Femur (tissue), 1 donor: ENCODE data around the gene PDGFA.

Experiments
- DNase-seq: peaks from one replicate; pipeline ENCODE4 v3.0.0-alpha.2; 2017

The PDGFA gene

DNA sequence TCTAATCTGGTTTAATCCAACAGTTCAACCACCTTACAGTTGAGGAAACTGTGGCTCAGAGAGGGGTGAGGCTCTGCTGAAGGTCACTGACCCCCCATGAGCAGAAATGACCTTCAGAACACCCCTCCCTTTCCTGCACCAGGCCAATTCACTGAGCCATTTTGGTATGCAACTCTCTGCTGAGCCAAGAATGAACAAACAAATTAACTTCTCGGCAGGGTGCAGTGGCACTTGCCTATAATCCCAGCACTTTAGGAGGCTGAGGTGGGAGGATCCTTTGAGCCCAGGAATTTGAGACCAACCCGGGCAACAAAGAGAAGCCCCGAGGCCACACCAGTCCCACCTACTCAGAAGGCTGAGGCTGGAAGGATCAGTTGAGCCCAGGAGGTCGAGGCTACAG lies 29.8 kb downstream of the PDGFA start:
- DNase-seq = no peak

DNA sequence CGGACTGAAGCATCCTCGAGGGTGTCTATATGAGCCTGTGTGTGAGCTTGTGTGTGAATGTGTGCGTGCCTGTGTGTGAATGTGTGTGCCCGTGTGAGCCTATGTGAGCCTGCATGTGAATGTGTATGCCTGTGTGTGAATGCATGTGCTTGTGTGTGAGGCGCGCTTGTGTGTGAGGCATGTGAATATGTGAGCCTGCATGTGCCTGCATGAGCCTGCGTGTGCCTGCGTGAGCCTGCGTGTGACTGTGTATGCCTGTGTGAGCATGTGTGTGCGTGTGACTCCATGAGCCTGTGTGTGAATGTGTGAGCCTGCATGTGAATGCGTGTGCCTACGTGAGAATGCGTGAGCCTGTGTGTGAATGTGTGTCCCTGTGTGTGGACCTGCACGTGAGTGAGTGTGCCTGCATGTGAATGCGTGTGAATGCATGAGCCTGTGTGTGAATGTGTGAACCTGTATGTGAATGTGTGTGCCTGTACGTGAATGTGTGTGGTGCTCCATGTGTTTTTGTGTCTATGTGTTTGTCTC lies 33.4 kb downstream of the PDGFA start:
- no peak for DNase-seq

DNA sequence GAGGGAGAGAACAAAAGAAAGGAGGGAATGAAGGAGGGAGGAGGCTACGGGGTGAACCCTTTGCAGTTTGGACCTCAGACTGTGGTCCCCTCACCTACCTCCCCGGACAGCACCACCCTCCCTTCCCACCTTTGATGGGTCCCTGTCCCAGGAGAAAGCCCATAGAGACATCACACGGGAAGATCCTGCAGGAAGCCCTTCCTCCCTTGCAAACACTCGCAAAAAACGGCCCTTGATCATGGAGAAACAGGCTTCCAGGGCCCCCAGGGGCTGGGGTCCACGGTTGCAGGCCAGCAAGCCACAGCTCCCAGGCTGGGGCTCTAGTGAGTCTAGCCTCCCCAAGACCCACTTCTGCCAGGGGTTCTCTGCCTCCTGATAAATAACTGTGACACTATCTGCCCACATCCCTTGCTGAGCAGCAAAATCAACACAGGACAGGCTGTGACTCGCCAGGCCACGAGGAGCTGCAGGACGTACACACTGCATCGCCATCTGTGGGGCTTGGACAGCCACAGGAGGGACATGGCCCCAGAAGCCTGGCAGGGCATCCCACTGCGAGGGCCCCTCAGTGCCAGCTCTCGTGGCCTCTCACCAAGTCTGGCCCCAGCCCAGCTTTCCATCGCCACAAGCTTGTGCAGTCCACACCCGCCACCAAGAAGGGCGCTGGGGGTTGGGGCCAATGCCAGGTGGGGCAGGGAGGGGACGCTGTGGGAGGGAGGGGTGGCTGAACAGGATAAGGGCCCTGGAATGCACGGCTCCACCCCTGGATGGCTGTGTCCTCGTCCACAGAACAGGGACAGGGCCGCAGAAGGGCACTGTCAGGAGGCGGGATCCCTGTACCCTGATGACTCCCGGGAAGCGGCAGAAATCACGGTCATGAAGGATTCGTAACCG lies 34.2 kb downstream of the PDGFA start:
- DNase-seq = no peak

DNA sequence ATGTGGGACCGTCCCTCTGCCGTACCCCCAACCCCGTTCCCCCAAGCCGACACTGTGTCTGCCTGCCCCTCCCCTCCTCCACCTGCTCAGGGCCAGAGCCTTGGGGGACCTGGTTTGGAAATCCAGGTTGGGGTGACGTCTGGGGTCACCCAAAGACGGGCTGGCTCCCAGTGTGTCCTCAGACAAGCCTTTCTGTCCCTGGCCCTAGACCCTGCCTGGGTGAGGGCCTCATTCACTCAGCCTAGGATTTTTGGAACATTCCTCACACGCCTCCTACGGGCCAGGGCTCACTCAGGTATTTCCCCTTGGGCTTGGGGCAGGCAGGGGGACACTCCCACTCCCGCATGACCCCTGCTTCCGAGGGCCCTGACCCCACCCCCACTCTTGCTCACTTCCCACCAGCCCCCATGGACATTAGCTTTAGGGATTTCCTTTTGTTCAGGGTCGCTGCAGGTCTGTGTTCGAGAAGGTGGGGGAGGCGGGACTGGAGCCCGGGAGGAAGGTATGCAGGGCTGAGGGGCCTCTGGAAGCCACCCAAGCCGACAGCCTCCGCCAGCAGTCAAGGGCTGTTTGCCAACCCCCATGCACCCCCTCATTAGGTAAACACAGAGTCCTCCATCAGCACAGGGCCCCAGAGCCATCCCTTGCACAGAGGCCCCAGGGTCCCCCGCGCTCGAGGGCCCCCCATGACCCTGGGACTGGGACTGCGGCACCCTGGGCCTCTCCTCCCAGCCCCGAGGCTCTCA lies 35.1 kb downstream of the PDGFA start:
- no peak for DNase-seq

DNA sequence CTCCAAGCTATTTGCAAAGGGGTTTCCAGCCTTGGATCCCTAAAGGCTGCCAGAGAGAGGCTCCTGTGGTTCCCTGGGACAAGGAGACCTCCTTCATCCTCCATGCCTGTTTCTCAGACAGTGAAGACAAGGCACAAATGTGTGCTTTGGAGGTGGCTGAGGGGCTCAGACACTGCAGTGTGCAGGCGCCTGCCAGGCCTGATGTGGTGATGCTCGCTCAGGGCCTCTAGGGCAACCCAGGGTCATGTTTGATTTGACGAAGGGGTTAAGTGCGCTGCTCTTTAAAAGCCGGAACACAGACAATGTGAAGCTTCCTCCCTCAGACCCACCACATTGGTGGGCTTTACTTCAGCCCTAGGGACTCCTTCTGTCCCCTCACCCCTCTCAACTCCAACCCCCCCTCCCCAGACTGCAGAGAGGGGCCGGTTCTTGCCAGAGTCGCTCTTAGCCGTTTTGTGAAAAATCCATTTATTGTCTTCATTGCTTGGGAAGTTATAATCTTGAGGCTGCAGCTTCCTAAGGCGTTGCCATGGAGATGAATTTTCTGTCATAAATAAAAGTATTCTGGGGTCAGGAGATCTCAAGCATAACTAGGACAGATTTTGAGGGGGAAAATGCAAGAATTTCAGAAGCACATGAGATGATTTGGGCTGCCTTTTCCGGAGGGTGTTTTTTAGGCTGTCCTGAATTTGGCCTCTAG lies 35.8 kb downstream of the PDGFA start:
- no peak for DNase-seq

DNA sequence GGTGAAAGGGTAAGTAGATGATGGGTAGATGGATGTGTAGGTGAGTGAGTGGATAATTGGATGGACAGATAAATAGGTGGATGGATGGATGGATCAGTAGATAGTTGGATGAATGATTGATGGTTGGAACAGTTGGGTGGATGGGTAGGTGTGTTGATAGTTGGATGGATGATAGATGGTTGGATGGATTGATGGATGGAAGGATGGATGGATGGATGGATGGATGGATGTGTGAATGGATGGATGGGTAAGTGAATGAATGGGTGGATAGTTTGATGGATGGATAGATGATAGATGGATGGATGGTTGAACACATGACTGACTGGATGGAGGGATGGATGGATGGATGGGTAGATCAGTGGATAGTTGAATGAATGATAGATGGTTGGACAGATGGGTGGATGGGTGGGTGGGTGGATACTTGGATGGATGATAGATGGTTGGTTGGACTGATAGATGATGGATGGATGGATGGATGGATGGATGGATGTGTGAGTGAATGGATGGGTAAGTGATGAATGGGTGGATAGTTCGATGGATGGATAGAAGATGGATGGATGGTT lies 37.0 kb downstream of the PDGFA start:
- DNase-seq = no peak

DNA sequence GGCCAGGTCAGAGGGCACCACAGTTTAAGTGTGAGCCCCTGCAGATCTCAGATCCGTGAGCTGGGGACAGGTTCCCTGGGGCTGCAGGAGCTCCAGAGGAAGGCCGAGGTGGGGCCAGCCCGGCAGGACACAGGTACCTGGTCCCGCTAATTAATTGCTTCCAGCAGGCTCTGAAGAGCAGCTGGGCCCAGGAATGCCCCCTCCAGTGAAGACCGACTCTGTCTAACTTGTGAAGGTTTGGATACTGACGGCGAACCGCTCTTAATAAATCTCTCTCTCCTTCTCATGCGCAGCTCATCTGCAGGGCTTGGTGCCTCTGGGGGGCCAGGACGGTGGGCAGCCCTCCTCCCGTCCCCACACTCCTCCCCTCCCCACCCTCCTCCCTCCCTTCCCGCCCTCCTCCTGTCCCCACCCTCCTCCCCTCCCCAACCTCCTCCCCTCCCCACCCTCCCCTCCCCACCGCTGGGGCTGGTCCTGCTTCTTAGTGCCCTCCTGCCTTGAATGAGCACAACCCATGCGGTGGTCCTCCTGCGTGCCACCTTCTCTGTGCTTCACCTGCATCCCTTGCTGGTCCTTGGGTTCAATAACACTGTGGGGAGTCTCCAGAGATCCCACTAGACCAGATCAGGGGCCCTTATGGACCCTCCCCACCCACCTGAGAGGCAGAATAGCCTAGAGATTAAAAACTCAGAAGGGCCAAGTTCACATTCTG lies 38.3 kb downstream of the PDGFA start:
- no peak for DNase-seq

DNA sequence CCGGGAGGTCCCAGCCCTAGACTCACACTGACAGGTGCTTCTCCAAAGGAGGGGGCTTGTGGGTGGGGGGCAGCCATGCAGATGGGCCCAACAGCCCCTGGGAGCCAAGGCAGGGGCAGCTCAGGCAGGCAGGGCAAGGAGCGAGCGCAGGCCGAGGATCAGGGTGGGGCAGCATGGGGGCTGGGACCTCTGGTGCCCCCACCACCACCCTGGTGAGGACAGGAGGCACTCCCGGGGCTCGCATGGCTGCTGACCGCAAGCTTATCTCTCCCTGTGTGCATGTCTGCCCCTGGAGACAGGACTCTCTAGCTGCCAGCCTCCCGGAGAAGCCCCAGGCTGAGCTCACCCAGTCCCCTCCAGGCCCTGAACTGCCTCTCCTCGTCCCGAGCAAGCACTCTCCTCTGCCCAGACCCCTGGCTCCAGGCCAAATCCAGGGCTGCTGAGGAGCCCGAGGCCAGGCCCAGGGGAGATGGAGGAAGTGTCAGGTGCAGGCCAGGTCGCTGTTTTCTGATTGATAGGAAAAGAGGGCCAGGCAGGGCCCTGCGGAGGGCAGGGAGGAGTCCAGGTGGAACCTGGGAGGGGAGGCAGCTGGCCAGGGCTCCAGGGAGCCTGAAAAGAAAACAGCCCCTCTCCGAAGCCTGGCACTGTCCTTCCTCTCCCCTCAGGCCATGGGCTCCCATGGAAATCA lies 39.0 kb downstream of the PDGFA start:
- DNase-seq = no peak

DNA sequence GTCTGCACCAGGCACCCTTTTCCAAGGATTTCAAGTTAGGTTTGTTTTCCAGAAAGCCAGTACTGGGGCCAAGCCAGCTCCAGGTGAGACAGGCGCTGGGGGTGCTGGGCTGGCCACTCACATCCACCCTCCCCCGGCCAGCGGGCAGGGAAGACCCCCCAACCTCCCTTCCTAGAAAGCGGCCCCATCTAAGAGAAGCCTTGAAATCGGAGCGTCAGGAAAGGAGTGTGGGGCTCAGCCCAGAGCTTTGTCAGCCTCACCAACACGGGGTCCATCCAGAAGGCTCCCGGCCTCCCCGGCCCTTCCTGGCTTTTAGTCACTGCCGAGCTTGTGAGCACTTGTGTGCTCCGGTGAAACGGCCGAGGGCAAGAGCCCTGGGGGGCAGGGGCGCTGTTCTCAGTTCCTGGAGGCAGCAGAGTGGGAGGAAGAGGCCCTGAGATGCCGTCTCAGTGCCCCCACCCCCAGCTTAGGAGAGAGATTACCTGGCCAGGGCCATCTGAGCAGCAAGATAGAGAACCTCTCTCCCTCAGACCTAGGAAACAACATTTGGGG lies 39.6 kb downstream of the PDGFA start:
- DNase-seq = no peak

DNA sequence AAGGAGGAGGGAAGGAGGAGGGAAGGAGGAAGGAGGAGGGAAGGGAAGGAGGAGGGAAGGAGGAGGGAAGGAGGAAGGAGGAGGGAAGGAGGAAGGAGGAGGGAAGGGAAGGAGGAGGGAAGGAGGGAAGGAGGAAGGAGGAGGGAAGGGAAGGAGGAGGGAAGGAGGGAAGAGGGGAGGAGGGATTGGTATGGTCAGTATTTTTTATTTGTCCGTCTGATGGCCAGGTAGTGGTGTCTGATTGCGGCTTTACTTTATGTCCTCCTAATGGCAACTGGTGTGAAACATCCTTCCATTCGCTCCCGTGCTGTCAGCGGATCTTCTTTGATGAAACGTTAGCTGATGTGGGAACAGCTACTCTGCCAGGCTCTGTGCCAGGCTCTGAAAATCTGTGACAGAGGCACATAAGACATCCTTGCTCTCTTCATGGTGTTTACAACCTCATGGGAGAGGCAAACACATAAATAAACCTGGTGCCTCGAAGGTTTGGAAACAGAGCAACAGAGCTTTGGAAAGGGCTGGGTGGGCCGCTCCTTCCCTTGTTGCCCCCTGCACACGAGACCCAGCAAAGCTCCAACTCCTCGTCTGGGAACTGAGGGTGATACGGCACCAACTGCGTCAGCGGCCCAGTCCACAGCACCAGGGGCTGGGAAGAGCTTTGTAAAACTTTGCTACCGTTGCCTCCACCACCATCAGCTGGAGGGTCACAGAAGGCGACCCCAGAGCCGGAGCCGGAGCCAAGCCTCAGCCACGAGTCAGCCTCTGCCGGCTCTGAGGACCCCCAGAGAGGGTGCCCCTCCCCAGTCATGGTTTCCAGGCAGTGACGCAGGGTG lies 40.3 kb downstream of the PDGFA start:
- no peak for DNase-seq

DNA sequence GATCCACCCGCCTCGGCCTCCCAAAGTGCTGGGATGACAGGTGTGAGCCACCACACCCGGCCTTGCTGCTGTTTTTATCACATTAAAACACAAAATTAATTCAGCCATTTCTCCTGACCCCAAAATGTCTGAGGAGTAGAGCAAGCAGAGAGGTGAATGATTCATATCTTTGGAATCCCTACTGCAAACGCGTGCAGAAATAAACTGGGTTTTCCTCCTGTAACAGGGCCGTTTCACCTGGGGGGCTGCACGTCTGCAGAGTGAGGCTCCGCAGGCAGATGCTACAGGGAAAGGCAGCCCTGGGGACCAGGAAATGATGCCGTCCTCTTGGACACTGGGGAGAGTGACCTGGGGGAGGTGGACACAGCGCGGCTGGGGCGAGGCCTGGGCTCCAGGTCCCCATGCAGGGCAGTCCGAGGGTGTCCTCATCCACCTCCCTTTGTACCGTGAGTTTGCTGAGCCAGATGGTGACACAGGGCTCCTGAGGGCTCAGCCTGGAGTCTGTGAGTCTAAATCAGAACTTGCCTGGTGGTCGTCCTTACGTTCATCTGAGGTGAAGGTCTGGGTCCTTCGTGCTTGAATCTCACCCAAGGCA lies 41.9 kb downstream of the PDGFA start:
- no peak for DNase-seq

DNA sequence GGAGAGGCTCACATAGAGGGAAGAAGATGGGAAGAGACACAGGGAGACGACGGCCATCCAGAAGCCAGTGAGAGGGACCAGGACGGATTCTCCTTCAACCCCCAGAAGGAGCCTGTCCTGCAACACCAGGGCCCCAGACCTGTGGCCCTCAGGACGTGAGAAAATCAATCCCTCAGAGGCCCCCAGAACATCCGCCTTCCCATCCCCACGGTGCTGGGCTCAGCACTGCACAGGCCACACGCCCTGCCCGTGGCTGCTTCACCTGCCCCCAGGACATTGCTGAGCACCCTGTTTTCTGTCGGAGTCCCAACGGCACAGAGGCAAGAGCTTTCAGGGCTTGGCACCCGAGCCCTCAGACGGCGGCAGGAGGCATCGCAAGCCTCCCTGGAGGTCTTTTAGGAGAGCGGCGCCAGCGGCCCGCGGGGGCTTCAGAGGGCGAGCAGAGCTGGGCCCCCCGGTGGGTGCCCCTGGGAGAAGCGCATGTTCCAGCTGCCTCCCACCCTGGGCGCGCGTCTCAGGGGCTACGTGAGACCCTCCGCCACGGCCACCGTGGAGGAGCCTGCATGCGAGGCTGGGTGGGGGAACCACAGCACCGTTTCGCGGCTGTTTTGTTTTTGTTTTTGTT lies 42.8 kb downstream of the PDGFA start:
- no peak for DNase-seq

DNA sequence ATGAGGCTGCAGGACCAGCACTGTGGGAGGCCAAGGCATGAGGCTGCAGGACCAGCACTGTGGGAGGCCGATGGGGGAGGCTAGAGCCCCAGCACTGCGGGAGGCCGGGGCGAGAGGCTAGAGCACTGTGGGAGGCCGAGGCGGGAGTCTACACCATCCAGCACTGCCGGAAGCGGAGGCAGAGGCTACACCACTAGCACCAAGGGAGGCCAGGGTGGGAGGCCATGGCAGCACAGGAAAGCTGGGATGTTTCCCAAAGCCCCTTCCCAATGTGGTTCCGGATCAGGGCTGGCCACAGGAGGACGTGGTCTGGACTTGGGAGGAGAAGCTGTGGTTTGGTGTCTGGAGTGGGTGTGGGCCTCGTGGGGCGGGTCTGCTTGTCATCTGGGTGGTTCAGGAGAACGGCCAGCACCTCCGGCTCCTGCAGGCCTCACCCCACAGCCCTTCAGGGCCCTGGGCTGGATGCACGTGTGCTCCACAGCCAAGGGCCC lies 43.6 kb downstream of the PDGFA start:
- no peak for DNase-seq

DNA sequence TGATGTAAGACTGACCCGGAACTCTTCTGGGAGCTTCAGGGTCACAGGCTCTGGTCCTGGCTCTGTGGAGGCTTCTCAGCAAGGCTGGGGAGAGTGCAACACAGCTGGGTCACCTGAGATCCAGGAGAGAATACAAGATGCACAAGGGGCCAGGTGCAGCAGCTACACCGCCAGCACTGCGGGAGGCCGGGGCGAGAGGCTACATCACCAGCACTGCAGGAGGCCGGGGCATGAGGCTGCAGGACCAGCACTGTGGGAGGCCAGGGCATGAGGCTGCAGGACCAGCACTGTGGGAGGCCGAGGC lies 44.3 kb downstream of the PDGFA start:
- no peak for DNase-seq

DNA sequence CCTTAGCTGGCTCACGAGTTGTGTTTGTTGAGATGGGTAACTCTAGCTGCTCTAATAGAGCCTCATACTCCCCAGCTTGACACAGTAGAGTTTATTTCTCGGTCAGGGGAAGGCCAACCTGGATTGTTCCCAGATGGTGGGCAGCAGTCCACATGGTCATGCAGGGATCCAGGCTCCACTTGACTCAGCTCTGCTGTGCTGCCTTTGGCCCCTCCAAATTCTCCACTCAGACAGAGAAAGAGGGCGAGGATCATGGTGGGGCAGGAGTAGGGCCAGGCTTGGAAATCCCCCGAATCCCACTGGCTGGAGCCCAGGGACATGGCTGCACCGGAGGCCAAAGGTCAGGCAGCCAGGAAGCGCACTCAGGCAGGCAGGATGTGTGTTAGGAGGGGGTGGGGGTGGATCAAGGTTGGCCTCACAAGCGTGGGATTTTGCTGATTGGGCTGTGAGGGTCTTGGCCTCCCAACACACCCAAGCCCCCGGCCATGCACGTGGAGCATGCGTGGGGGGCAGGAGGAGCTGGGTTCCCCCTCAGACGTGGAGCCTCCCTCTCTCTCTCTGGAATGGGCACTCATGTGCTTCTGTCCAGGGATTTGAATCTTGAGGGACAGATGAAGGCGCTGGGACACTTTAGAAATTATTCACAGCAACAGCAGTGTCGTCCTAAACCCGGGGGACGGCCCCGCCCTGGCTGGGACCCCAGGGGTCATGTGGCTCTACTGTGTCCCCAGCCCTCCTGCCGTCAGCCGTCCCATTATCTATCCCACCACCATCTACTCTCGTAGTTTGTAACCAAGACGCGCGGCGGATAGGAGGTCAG lies 44.8 kb downstream of the PDGFA start:
- no peak for DNase-seq

DNA sequence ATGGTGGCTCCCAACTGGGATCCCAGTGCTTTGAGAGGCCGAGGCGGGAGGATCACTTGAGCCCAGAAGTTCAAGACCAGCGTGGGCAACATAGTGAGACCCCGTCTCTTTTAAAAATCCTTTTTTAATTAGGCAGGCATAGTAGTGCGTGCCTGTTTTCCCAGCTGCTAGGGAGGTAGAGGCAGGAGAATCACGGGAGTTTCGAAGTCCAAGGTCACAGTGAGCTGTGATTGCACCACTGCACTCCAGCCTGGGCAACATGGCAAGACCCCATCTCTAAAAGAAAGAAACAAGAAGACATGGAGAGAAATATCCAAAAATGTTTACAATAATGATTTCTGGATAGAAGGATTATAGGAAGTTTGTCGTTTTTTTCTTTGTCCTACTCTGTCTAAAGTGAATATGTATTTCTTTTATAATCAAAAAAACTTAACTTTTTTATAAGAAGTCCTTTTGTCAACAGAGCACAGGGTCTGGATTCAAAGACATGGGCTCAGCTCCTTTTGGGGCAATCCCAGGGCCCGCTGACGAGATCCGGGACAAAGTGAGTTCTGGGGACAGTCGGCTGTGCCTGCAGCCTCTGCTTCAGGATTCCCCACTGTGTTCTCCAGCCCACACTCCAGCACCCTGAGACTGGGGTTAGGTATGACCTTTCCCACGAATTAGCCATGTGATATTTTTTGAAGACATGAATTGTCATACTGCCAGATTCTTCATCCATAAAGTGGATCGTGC lies 45.6 kb downstream of the PDGFA start:
- no peak for DNase-seq

DNA sequence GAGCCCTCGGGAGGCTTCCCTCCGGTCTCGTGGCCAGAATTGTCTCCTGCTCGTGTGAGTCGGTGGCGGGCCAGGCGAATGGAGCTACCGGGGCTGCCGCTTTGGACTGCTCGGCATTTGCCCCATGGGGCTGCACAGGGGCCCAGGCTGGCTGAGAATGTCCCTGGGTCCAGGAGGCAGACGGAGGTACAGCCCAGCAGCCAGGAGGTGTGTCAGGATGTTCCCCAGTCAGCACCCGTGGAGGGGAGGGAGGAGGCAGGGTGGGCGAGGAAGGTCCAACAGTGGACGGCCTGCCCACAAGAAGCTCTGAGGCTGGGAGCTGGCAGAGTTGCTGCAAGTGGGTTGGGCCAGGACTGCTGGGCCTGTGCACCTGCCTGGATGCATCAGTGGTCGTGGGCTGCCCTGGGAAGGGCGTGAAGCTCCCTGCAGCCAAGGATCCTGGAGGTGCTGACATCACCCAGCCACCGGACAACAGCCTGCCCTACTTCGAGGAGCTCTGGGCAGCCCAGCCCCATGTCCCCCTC lies 46.4 kb downstream of the PDGFA start:
- peak; percentile 26 for DNase-seq

DNA sequence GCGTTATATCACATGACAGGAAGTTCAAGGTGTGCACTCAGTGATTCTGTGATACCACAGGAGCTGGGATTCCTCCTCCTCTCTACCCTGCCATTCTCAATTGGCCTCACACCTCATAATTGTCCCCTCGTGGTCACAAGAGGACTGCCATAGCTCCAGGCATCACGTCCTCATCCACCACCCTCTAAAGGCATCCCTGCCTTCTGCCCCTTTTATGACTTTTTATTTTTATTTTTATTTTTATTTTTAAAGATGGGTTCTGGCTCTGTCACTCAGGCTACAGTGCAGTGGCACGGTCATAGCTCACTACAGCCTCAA lies 47.0 kb downstream of the PDGFA start:
- no peak for DNase-seq
